ENCODE measurements around the gene ZNF57.
"Not testable (repeated sequence)": the region's sequence is repeated elsewhere in the genome, so short reads cannot be mapped to it uniquely, and the experiment has no call there.

ZNF57 gene

GRCh38 chr19:2952953-2953481, 52.3 kb downstream of the ZNF57 start:
- DNase-seq (ENCODE audit: low spot score): no peak

- no peak for DNase-seq (ENCODE audit: low spot score)
Observed at GRCh38 chr19:2957160-2957559, 56.4 kb downstream of the ZNF57 start.

- no peak for DNase-seq (ENCODE audit: low spot score)
Observed at GRCh38 chr19:2960120-2960519, 59.4 kb downstream of the ZNF57 start.

- DNase-seq (ENCODE audit: low spot score): peak; percentile 81
Observed at GRCh38 chr19:2962018-2962670, 61.4 kb downstream of the ZNF57 start.

- DNase-seq (ENCODE audit: low spot score): no peak
Observed at GRCh38 chr19:2963122-2963521, 62.4 kb downstream of the ZNF57 start.

- DNase-seq (ENCODE audit: low spot score): not testable (repeated sequence)
Observed at GRCh38 chr19:2963631-2964030, 62.9 kb downstream of the ZNF57 start.

GRCh38 chr19:2964874-2965273, 64.1 kb downstream of the ZNF57 start:
- no peak for DNase-seq (ENCODE audit: low spot score)

GRCh38 chr19:2967972-2968371, 67.2 kb downstream of the ZNF57 start:
- no peak for DNase-seq (ENCODE audit: low spot score)
